HG02870 (cell line): ENCODE results near the gene RSPO4.

Experiments used
- ATAC-seq: cut with Tn5 transposase; IDR thresholded peaks from one replicate; pipeline ENCODE4 v1.9.1; 2021; ENCODE audit warnings: mild to moderate bottlenecking, moderate library complexity; ENCODE audit not compliant: unreplicated experiment

Gene RSPO4

DNA sequence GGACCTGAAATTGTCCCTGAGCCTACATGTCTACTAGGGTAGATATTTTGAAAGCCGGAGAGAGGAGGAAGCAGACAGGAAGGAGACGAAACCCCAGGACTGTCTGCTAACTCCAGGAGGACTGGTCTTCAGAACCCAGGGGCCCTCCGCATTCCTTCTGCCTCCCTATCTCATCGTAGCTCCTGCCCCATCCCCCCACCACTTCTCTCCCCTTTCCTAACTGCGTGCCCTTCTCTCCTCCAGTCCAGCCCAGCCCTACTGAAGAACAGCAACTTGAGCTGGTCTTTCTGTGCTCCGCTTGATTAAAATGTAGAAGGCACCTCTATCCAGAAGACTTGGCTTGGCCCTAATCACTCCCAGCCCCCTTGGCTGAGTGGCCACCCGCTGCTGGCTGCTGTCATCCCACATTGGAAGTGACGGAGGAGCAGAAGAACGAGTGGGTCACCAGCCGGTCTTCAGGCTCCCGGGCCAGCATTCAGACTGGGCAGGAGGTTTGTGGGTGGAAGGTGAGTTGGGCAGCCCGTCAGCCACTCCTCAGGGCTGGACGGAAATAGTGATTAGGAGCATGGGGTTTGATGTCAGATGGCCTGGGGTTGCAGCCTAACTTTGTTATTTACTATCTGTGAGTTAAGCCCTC, 57.2 kb downstream of the RSPO4 start:
- ATAC-seq = no peak

DNA sequence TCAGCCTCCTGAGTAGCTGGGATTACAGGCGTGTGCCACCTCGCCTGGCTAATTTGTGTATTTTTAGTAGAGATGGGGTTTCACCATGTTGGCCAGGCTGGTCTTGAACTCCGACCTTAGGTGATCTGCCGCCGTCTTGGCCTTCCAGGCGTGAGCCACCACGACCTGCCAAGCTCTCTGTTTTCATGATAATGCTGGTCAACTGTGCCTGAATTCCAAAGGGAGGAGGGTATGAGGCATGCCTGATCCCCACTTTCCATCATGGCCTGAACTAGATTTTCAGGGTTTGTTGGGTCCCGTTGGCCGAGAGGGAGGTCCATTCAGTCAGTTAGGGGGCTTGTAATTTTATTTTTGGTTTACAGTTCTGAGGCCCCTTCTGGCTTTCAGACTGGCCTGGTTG, 58.0 kb downstream of the RSPO4 start:
- ATAC-seq = no peak

DNA sequence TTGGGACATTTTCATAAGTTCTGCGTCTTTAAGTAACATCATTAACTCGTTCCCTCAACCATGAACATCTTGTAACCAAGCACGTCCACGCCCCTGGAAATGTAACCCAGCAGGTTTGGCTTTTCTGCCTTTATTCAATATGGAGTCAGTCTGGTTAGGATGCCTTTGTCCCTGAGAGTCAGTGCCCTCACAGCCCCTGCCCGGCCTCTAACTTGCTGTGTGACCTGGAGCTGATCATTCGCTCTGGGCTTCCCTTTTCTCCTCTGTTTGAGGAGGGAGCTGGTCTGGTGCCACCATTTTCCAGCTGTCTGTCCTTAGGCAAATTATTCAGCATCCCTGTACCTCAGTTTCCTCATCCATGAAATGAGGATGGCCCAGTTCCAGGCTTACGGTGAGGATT, 59.5 kb downstream of the RSPO4 start:
- no peak for ATAC-seq

DNA sequence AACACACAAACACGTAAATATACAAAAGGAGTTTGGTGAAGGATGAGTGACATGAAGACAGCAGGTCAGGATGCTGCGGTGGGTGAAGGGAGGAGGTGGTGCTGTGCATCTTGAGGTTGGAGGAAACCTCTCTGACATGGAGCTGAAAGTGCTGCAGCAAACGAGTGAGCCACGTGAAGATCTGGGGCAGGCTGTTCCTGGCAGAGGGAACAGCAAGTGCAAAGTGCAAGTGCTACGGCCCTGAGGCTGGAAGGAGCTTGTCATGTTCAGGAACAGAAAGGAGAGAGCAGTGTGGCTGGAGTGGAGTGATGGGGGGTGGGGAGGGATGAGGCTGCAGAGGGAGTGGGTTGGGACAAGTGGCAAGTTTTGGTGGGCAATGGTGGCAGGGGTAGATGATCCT, 61.2 kb downstream of the RSPO4 start:
- no peak for ATAC-seq

DNA sequence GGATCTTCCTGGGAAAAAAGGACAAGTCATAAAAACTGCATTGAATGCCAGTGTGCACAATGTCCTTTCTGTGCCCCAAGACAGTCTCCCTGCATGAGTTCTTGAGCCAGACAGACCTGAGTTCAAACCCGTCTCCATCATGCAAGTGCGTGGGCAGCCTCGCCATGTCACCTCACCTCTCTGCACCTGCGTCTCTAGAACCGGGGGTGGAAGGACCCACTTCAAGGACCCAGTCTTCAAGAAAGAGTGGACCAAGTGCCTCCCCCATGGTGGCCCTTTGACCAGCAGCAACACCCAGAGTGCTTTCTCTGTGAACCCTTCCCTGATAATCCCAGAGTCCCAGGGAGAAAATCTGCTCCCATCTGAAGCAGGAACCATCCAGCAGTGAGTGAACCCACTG, 62.5 kb downstream of the RSPO4 start:
- no peak for ATAC-seq

DNA sequence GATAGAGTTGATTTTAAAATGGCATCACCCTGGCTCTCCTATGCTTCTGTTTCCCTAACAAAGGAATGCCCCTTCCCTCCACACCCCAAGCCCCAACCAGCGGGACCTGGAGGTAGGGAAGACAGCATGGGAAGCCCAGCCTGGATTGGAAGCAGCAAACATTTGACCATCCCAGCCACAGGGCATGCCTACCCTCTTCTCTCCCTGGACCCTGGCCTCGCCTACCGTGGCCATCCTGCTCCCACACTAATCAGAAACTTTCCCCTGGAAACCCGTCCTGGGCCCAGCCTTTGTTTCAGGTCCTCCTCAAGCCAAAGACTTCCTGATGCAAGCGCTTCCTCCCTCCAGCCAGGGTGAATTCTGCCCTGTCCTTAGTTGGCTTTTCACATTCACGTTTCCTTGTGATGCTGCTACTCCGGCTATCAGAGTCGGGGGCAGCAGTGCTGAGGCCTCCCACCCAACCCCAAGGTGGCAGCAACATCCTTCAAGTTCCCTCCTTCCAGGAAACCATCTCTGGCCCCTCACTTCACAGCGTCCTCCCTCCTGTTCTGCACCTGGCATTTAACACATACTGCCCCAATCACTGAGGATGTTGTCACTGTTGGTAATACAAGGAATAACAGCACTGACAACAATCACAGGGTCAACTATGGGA, 67.8 kb downstream of the RSPO4 start:
- no peak for ATAC-seq

DNA sequence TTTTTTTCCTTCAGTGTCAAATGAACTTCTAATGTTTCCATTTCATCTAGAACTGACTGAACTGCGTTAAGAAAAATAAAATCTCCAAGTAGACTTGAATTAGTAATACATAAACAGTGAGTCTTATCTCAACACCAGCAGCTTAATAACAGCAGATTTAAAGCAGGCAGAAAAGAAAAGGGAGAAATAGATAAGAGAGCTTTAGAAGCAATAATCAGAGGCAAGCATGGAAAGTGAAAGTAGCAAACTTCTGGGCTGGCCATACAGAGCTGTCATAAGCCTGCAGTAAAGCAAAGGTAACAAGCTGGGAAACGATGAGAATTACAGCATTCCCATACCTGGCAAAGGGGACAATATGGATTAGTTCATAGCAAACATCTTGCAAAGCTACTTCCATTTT, 69.1 kb downstream of the RSPO4 start:
- no peak for ATAC-seq

DNA sequence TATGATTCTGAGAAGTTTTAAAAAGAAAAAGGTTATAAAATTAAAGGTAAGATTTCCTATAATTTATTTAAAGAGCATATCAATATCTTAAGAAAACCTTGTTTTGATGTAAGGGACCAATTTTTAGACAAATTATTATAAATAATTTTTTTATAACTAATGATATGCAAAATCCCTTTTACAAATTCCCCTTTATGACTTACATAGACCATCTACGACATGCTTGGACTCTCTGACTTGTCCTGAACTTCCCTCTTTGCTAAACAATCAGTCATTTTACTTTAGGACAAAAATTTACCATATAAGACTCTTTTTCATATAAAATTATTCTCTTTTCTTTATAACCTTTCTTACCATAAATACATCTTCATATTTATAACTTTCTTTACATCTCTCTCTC, 70.7 kb downstream of the RSPO4 start:
- ATAC-seq = no peak

DNA sequence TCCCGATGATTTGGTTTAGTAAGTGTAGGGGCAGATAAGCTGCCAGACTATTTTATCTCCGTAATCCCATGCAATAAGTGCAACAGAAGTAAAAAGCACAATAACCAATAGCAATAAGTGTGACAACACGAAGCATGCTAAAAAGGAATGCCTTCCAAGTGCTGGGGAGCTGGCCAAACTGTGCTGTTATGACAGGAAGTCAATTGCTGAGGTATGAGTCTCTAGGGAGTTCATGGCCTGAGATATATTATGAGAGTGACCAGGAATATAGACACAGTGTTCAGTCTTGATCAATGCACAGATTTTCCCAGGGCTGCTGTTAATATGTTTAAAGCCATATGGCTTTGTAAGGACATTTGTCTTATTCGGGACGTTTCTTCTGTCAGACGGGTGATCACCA, 75.4 kb downstream of the RSPO4 start:
- no peak for ATAC-seq

DNA sequence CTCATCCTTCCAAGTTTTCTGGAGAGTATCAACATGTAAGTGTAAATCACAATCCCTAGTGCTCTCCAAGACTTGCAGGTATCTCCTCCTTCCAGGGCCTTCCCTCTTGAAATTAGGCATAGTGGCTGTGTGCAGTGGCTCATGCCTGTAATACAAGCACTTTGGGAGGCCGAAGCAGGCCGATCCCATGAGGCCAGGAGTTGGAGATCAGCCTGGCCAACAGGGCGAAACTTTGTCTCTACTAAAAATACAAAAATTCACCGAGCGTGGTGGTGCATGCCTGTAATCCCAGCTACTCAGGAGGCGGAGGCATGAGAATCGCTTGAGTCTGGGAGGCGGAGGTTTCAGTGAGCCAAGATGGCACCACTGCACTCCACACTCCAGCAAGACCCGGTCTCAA, 76.6 kb downstream of the RSPO4 start:
- ATAC-seq = no peak

DNA sequence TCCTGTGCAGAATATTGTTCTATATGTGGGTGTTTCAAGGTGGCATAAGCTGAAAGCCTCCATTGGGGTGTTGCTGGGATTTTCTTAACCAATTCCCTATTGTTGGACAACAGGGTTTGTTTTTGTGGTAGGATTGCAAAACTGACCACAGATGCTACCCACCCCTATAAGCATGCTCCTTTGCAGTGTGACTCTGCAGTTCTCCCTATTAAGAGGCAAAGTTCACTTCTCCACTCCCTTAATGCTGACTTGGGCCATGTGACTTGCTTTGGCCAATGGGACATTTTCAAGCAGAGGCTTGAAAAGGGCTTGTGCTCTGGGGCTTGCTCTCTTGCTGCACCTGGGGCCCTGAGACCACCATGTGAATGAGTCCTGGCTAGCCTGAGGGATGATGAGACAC, 77.5 kb downstream of the RSPO4 start:
- no peak for ATAC-seq

DNA sequence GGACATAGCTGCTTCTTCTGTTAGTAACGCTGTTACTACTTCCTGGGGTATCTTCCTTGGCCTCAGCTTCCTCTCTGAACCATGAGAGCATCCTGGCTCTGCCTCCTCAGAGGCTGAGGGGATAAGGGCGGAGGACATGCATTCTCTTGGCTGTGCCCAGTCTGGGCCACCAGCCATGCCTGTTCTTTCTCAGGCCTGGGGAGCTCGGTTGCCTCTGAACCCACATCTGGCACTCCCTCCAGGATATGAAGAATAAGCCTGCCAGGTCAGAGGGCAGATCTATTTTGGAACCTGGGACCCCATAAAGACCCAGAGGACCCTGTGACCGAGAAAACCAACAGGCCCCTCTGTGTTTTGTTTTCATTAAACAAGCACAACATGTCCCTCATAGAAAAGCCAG, 79.3 kb downstream of the RSPO4 start:
- ATAC-seq = no peak

DNA sequence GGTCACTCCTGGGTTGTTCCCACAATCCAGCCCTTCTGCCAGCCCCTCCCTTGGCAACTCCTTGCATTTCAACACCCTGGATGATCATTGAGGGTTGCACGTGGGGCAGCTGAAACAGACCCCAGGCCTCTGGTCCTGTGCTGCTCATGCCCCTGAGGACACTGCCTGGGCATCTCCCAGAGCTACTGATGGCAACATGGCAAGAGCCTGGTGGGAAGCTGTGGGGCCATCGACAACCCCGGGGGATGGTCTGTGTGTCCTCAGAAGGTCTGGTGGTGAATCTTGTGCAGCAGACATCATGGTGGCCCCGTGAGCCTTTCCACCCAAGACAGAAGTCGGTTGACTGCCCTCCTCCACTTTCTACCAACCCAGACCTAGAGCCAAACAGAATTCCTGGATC, 81.0 kb downstream of the RSPO4 start:
- no peak for ATAC-seq

DNA sequence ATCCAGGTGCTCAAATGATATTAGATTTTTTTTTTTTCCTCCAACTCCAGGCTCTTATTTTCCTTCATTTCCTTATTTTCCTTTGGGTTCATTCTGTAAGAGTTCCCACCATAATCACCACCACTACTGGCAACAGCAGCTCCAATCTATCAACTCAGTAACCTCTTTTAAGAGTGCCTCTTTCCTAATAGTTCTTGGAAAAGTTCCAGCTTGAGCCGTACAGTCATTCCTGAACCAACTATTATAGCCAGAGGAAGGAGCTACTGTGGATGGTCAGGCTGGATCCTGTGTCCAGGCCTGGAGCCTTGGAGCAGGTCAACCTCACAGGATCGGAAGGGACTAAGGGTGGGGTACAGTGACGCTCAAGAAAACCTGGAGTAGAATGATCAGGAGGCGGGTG, 81.8 kb downstream of the RSPO4 start:
- no peak for ATAC-seq

DNA sequence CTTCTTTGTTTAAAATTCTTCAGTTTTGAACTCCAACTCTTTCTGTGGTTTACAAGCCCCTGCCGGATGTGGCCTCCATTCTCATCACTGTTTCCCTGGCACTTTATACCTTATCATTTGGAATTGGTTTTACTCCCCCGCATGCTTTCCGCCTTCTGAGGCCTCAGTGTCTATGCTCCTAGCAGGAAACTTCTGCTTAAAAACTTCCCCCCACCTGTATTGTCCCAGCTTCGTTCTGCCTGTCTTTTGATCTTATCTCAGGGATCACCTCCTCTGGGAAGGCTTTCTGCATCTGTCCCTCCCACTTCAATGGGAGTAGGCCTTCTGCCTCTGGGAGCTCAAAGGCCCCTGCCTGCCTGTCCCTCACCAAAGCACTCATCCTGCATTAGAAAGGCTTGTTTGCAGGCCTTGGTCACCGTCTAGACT, 82.6 kb downstream of the RSPO4 start:
- no peak for ATAC-seq

DNA sequence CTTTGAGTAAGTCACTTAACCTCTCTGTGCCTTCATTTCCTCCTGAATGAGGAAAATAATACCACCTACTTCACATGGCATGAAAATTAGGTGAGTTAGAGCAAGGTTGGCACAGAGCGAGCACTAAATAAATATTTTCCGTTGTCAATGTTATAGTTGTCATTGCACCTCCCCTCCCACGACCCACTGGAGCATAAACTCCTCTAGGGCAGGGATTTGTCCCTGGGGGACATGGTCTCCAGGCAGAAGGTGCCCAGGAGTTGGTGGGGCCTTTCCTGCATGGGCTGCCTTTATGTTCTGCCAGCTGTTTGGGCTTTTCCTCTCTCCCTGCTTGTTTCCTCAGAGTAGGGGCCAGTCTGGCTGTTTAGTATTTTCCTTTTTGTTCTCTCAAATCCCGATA, 84.7 kb downstream of the RSPO4 start:
- no peak for ATAC-seq

DNA sequence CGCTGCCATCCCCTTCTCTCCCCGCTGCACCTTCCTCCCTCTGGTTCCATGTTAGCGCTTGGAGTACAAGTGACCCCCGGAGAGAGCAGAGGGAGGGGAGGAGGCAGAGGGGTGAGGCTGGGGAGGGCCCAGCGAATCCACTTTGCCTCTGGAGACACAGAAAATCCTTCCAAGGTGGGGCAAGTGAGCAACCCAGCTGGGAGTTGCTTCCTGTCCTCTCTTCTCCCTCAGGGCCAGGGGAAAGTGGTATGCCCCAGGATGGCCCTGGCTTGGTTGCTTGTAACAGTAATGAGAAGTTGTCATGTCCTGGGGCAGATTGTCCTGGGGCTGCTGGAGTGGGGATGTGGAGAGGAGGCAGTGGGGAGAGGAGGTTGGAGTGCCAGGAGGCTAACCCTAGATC, 85.3 kb downstream of the RSPO4 start:
- ATAC-seq = no peak

DNA sequence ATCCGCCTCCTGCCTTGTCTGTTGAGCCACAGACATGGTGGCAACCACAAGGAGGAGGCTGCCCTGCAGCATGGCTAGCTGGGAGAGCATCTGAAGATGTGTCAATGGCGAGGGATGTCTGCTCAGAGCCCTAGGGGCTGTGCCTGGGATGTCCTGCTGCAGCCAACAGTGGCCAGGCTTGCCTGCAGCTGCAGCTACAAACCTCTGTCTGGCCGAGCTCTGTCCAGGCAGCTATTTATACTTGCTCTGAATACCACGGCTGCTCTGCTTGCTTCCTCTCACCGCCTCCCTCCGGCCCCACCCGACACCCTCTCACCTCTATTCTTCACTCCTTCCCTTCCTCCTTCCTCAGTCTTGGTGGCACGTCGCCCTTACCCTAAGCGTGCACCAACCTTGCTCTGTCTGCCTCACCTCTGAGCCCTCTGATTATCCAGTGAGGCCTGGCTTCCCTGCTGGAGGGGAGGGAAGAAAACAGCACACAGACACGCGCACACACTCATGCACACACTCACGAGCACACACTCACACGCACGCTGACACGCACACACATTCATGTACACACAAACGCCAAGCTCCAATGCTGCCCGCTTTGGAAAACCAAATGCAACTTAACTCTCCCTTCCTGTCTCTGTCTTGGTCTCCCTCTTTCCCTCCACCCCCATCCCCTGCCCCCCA, 85.8 kb downstream of the RSPO4 start, which contains the start of gene ANGPT4:
TSS of gene ANGPT4 (minus strand) at position 210 of the 675 bp plus-strand sequence. CDS start at position 90, 120 bp downstream.
- ATAC-seq = no peak

DNA sequence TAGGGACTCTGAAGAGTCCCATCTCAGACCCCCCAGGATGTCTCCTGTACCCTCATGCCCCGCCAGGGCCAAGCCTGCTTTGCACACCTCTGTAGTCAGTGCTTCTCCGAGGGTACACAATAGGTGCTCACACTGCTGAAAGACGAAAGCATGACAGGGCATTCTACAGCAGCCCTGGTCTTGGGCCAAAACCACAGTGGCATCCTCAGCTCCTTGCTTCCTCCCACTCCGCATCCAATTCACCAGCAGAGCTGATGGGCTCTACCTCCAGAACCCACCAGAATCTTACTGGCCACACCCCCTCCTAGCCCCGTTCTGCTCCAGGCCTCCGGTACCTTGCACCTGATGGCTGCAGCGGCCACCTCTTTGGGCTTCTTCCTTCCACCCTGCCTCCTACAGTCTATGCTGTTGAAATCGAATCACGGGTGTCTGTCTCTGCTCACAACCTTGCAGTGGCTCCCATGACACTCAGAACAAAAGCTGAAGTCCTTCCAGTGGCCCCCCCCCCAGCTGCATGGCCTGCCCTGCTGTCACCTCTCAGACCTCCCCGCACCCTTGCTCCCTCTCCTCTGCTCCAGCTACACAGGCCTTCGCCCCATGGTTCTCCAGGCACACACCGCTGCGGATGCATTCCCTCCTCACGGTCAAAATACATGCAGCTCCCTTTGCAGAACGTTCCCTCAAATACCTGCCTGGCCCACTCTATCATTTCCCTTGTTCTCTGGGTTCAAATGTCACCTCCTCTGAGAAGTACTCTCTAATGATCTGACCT, 87.2 kb downstream of the RSPO4 start:
- ATAC-seq = no peak

DNA sequence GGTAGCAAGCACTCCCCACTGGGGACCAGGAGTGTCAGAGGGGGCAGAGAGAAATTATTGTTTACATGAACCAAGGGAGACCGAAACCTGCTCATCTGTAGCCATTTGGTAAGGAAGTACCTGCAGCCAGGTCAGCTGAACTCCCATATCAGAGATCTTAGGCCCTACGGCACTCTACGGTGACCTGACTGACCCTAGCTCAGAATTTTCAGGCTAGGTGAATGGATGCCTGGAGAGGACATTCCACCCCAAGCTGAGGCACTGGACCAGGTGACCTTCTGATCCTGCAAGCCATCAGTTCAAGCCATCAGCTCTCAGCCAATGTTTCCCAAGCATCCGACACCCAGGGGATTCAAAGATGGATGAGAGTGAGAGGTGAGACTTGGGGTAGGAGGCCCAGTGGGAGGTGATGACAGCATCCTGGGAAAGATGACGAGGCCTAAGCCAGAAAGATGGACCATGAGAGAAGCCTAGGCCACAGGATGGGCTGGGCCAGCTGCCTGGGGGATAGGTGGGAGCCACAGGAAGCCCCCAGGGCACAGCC, 88.7 kb downstream of the RSPO4 start:
- no peak for ATAC-seq

DNA sequence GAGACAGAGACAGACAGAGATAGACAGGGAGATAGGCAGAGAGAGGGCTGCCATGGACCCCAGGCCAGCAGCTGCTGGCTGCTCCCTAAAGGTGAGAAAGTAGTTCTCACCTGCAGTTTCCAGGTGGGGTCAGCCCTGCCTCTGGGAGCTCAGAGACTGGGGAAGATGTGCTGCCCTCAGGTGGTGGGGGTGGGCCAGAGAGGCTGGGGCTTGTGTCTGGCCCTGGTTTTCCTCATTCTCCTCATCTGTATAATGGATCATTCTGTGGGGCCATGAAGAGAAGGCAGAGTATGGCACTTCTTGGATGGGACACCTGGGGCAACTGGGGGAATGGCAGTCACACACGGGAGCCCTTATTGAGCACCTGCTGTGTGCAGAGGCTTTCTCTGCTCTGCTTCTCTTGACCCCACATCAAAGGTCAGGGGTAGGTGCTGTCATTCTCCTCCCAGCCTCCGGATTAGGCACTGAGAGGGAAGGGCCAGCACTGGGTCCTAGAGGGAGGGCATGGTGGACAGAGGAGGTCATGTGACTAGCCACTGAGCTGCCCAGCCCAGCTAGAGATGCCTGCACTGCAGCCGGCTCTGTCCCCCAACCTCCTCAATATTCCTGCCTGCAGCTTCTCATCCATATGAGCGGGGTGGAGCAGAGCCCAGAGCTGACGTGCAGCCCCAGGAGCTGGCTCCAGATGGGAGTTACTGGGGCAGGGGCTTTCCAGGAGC, 90.1 kb downstream of the RSPO4 start:
- no peak for ATAC-seq
